Testis (tissue), 5 donors: ENCODE results near the gene SLC4A3. TPM values are rescaled to one million over a fixed set of nuclear protein-coding genes. Genes with fewer than 3 reads are reported as not detected.

Experiments used
- DNase-seq: peaks from one replicate; pipeline ENCODE4 v3.0.0-alpha.2; 2019
- H3K27ac ChIP-seq, 2 donors: fragments of 200-600 bp; sonication (generic); one replicate each; pipeline ENCODE4 v1.5.1; 2019
- H3K27me3 ChIP-seq: fragments of 200-600 bp; sonication (generic); one replicate; pipeline ENCODE4 v1.5.1; 2019
- H3K36me3 ChIP-seq: fragments of 200-600 bp; sonication (generic); one replicate; pipeline ENCODE4 v1.5.1; 2017; ENCODE audit warnings: low read depth; ENCODE audit errors: missing control alignments
- H3K4me1 ChIP-seq: fragments of 200-600 bp; sonication (generic); one replicate; pipeline ENCODE4 v1.5.1; 2019
- H3K4me3 ChIP-seq, 2 donors: fragments of 200-600 bp; sonication (generic); one replicate each; pipeline ENCODE4 v1.5.1; 2017 to 2019
- H3K9me3 ChIP-seq: fragments of 200-600 bp; sonication (generic); one replicate; pipeline ENCODE4 v1.5.1; 2017
- CTCF ChIP-seq, 3 experiments: fragments of 450-650 bp in 2 of 3; fragments of 200-600 bp in 1 of 3; sonication (generic) in 1 of 3; IDR thresholded peaks; one replicate each; pipeline ENCODE4 v1.5.1; 2016 to 2019; ENCODE audit warnings: antibody characterized with exemption in 3 of 3, mild to moderate bottlenecking in 2 of 3, moderate library complexity in 1 of 3
- POLR2A ChIP-seq: fragments of 450-650 bp; IDR thresholded peaks from one replicate; pipeline ENCODE4 v1.6.1; 2017; ENCODE audit warnings: antibody characterized with exemption, mild to moderate bottlenecking, moderate library complexity
- WGBS, 2 donors: methylation state at CpG; one replicate each; pipeline ENCODE4 v1.1.5; 2018; 5-methylcytosine and 5-hydroxymethylcytosine counted together
- intact Hi-C: fragments of 100-400 bp; cut with DNase I; formaldehyde crosslinking; loops from one replicate; pipeline ENCODE4 v1.15.1; 2023; ENCODE audit warnings: low total_unique reads
- long read RNA-seq, 2 donors: transcript quantifications; one replicate each; lab custom pipeline, GENCODE V29; 2026
- polyA plus RNA-seq: library from polyadenylated mRNA; stranded (reverse); fragments of 350-450 nt; fragmentation: Illumina TruSeq; extraction: RNeasy Lipid Tissue Mini Kit (QIAGEN cat#74804); gene quantifications from one replicate; pipeline ENCODE4 v1.2.3, GENCODE V29; 2014; ENCODE audit warnings: low read depth, low replicate concordance; ENCODE audit not compliant: insufficient read depth
- total RNA-seq, 2 donors: library from RNA; depleted of rRNA; stranded (reverse); fragments of >200 nt; gene quantifications; one replicate each; pipeline ENCODE4 v1.2.3, GENCODE V29; 2016

The SLC4A3 gene
- total RNA-seq, result 10 to 100 TPM; 31.3 to 44.3 TPM
- 15.1 TPM for polyA plus RNA-seq
- long read RNA-seq, donor 1, partial matches to known transcripts, result 10 of 10 reads
- long read RNA-seq, donor 1, other reads (novel, unspliced or antisense), result 0 of 10 reads
- long read RNA-seq, donor 2, result 0 reads

- peaks cover 36% of the 10 kb centered on the region for H3K4me1 ChIP-seq
- peak within 1 kb of the TSS; percentile 74 to 90 for H3K27ac ChIP-seq
- intact Hi-C loops, result no loop called here
- no peaks in the 10 kb centered on the region for H3K27me3 ChIP-seq
- no peaks in the 10 kb centered on the region for H3K36me3 ChIP-seq
- WGBS, 2 donors, result 1 to 9% methylated on average over 11 to 78 of the region's 103 CpGs
- H3K4me3 ChIP-seq, result peak within 1 kb of the TSS; percentile 64 to 76
- no peak for DNase-seq
- TF ChIP-seq CTCF (IDR thresholded peaks at IDR 0.05) (no peak), POLR2A (no peak)
- H3K9me3 ChIP-seq, result no peaks in the 10 kb centered on the region
These were observed at the start of gene SLC4A3 for GRCh38 chr2:219627103-219628100. SLC4A3 (plus strand) TSS chr2:219627630; CDS start chr2:219627993, 363 bp downstream.

- no peaks in the 10 kb centered on the region for H3K36me3 ChIP-seq
- peaks cover 9% of the 10 kb centered on the region for H3K4me1 ChIP-seq
- TF ChIP-seq CTCF (IDR thresholded peaks at IDR 0.05), result no peak
- no peak for TF ChIP-seq POLR2A
- H3K27ac ChIP-seq, result no peak overlapping the region
- no peaks in the 10 kb centered on the region for H3K9me3 ChIP-seq
- no peak for DNase-seq
- no peaks in the 10 kb centered on the region for H3K27me3 ChIP-seq
- no peak overlapping the region for H3K4me3 ChIP-seq
- 80 to 81% methylated on average over 8 of the region's 8 CpGs for WGBS, 2 donors
- intact Hi-C loops, result no loop called here
These were observed 48.4 kb upstream of the SLC4A3 start for GRCh38 chr2:219578811-219579613.

- no peak for DNase-seq
- TF ChIP-seq CTCF (IDR thresholded peaks at IDR 0.05), result no peak
- TF ChIP-seq POLR2A, result no peak
- H3K27ac ChIP-seq, result no peak overlapping the region
- intact Hi-C loops, result no loop called here
- no peaks in the 10 kb centered on the region for H3K36me3 ChIP-seq
- WGBS, 2 donors, result 72 to 81% methylated on average over 2 of the region's 2 CpGs
- no peaks in the 10 kb centered on the region for H3K9me3 ChIP-seq
- H3K27me3 ChIP-seq, result no peaks in the 10 kb centered on the region
- no peak overlapping the region for H3K4me3 ChIP-seq
- H3K4me1 ChIP-seq, result peaks cover 3% of the 10 kb centered on the region
These were observed 46.1 kb upstream of the SLC4A3 start for GRCh38 chr2:219581346-219581745.

DNA sequence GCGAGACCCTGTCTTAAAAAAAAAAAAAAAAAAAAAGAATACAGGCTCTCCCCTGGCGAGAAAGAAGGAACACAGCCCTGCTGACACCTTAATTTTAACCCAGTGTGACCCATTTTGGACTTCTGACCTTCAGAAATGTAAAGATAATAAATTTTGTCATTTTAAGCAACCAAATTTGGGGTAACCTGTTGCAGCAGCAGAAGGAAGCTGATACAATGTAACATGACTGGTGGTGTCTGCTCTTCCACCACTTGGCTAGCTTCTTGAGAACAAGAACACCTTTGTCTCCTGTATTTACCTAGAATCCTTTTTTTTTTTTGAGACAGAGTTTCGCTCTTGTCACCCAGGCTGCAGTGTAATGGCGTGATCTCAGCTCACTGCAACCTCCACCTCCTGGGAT lies 36.3 kb upstream of the SLC4A3 start:
- H3K9me3 ChIP-seq, result no peaks in the 10 kb centered on the region
- no peaks in the 10 kb centered on the region for H3K36me3 ChIP-seq
- 54 to 55% methylated on average over 4 of the region's 4 CpGs for WGBS, 2 donors
- H3K4me3 ChIP-seq, result no peak overlapping the region
- peaks cover 15% of the 10 kb centered on the region for H3K4me1 ChIP-seq
- no peak for DNase-seq
- H3K27me3 ChIP-seq, result no peaks in the 10 kb centered on the region
- TF ChIP-seq POLR2A, result no peak
- intact Hi-C loops, result no loop called here
- H3K27ac ChIP-seq, result peak overlapping the region in 1 of 2 donors; percentile 52

DNA sequence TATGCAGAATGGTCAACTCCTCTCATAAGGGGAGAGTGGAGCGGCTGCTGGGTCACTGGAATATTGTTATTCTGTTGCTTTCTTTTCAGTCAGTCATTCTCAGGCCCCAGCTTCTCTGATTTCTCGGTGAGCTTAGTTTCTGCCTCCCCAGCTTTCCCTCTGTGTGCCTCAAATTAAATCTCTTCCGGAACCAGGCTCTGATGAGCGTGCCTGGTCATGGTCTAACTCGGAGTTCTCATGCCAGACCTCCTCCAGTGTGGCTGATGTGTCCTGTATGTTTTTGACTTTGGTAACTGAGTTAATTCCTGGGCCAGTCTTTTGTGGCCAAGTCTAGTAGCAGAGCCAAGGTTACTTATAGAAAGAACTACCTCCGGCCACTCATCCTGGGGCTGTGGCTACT lies 34.7 kb upstream of the SLC4A3 start:
- Histone ChIP-seq H3K27ac (peak overlapping the region; percentile 52 to 53), H3K9me3 (no peaks in the 10 kb centered on the region), H3K4me1 (peaks cover 21% of the 10 kb centered on the region), H3K4me3 (no peak overlapping the region), H3K27me3 (no peaks in the 10 kb centered on the region), H3K36me3 (no peaks in the 10 kb centered on the region)
- TF ChIP-seq CTCF (IDR thresholded peaks at IDR 0.05), result no peak
- no peak for TF ChIP-seq POLR2A
- intact Hi-C loops, result no loop called here
- WGBS, 2 donors, result 49 to 50% methylated on average over 6 of the region's 6 CpGs
- peak; percentile 50 for DNase-seq
